Neuronal stem cell (in vitro differentiated cells): Measurements from ENCODE around the gene COG5.

Experiments used
- DNase-seq: peaks from one replicate; pipeline ENCODE4 v3.0.0-alpha.2; 2013; ENCODE audit warnings: low spot score
- H2AFZ ChIP-seq: one replicate; pipeline ENCODE4 v1.6.1; 2013; ENCODE audit warnings: mild to moderate bottlenecking, low read length, inconsistent platforms
- H2AK5ac ChIP-seq: 2 replicates; pipeline ENCODE4 v1.6.1; 2013; ENCODE audit warnings: low read depth, mild to moderate bottlenecking, inconsistent platforms, low read length, moderate library complexity, mixed read lengths
- H2BK120ac ChIP-seq: 2 replicates; pipeline ENCODE4 v1.6.1; 2013; ENCODE audit warnings: low read depth, mild to moderate bottlenecking, inconsistent platforms, low read length, moderate library complexity, mixed read lengths
- H2BK12ac ChIP-seq: one replicate; pipeline ENCODE4 v1.6.1; 2013; ENCODE audit warnings: low read length, inconsistent platforms
- H2BK15ac ChIP-seq: 2 replicates; pipeline ENCODE4 v1.6.1; 2013; ENCODE audit warnings: mild to moderate bottlenecking, low read length, inconsistent platforms, mixed read lengths
- H2BK5ac ChIP-seq: one replicate; pipeline ENCODE4 v1.6.1; 2013; ENCODE audit warnings: inconsistent platforms, mild to moderate bottlenecking, low read length, moderate library complexity
- H3K14ac ChIP-seq: one replicate; pipeline ENCODE4 v1.6.1; 2013; ENCODE audit warnings: low read length, inconsistent platforms
- H3K18ac ChIP-seq: 2 replicates; pipeline ENCODE4 v1.6.1; 2013; ENCODE audit warnings: low read length, inconsistent platforms
- H3K23ac ChIP-seq: 2 replicates; pipeline ENCODE4 v1.6.1; 2013; ENCODE audit warnings: low read depth, mild to moderate bottlenecking, mixed read lengths, low read length, inconsistent platforms; ENCODE audit not compliant: poor library complexity
- H3K27ac ChIP-seq: replicated peaks from 3 replicates; pipeline ENCODE4 v1.5.1; 2013; ENCODE audit warnings: low read length, inconsistent platforms
- H3K27me3 ChIP-seq, 3 experiments: 2 replicates each; pipeline ENCODE4 v1.6.1; 2013; ENCODE audit warnings: low read length in 3 of 3, mild to moderate bottlenecking in 2 of 3, inconsistent platforms in 1 of 3, low read depth in 1 of 3, mixed read lengths in 1 of 3, moderate library complexity in 1 of 3; ENCODE audit not compliant: control insufficient read depth in 3 of 3, insufficient read depth in 3 of 3
- H3K36me3 ChIP-seq, 2 donors: replicated peaks in 1 of 2; 2 replicates each; pipeline ENCODE4 v1.6.1; 2013; ENCODE audit warnings: low read length in 2 of 2; ENCODE audit not compliant: control insufficient read depth in 2 of 2, insufficient read depth in 2 of 2
- H3K4ac ChIP-seq: 2 replicates; pipeline ENCODE4 v1.6.1; 2013; ENCODE audit warnings: inconsistent platforms, mild to moderate bottlenecking, low read length, moderate library complexity
- H3K4me1 ChIP-seq, 2 donors: 1 replicate in 1 of 2; 2 replicates in 1 of 2; pipeline ENCODE4 v1.6.1; 2013; ENCODE audit warnings: low read length in 2 of 2, low read depth in 1 of 2; ENCODE audit not compliant: control insufficient read depth in 2 of 2, insufficient read depth in 1 of 2
- H3K4me2 ChIP-seq: one replicate; pipeline ENCODE4 v1.6.1; 2013; ENCODE audit warnings: mild to moderate bottlenecking, low read length, inconsistent platforms; ENCODE audit not compliant: insufficient read depth, poor library complexity, severe bottlenecking
- H3K4me3 ChIP-seq, 2 donors: 2 replicates each; pipeline ENCODE4 v1.5.1; 2013; ENCODE audit warnings: low read length in 2 of 2, mild to moderate bottlenecking in 2 of 2, inconsistent platforms in 1 of 2, moderate library complexity in 1 of 2
- H3K79me1 ChIP-seq: one replicate; pipeline ENCODE4 v1.6.1; 2013; ENCODE audit warnings: low read depth, mild to moderate bottlenecking, inconsistent platforms, low read length, moderate library complexity
- H3K9ac ChIP-seq: one replicate; pipeline ENCODE4 v1.6.1; 2013; ENCODE audit warnings: mild to moderate bottlenecking, low read depth, low read length, inconsistent platforms; ENCODE audit not compliant: poor library complexity
- H3K9me3 ChIP-seq, 2 donors: replicated peaks in 1 of 2; 2 replicates each; pipeline versions ENCODE3 to v1.6.1; 2013; ENCODE audit warnings: low read length in 2 of 2, mild to moderate bottlenecking in 2 of 2, inconsistent platforms in 1 of 2, low read depth in 1 of 2, mixed read lengths in 1 of 2, moderate library complexity in 1 of 2; ENCODE audit not compliant: control insufficient read depth in 2 of 2, insufficient read depth in 1 of 2
- H4K8ac ChIP-seq: one replicate; pipeline ENCODE4 v1.6.1; 2013; ENCODE audit warnings: low read depth, mild to moderate bottlenecking, inconsistent platforms, low read length, moderate library complexity
- H4K91ac ChIP-seq: one replicate; pipeline ENCODE4 v1.6.1; 2013; ENCODE audit warnings: low read length, low read depth, mild to moderate bottlenecking, inconsistent platforms; ENCODE audit not compliant: poor library complexity
- WGBS, 2 donors: extraction: QIAGEN DNeasy Blood & Tissue Kit; methylation state at CpG; one replicate each; pipeline ENCODE4 v1.1.7; 2013; ENCODE audit warnings: missing lambda C conversion rate in 2 of 2, mixed read lengths in 1 of 2; ENCODE audit not compliant: insufficient read length in 2 of 2, insufficient replicate concordance in 1 of 2; ENCODE audit errors: extremely low coverage in 2 of 2; 5-methylcytosine and 5-hydroxymethylcytosine counted together

COG5 gene

GRCh38 chr7:107442678-107443077 is 121.0 kb downstream of the COG5 start:
- H3K4ac ChIP-seq: no peak overlapping the region
- no peak overlapping the region for H3K9ac ChIP-seq
- no peak for DNase-seq
- no peaks in the 10 kb centered on the region for H3K79me1 ChIP-seq
- H3K4me1 ChIP-seq: no peaks in the 10 kb centered on the region
- H3K23ac ChIP-seq: no peak overlapping the region
- H3K36me3 ChIP-seq: no peaks in the 10 kb centered on the region
- no peak overlapping the region for H3K4me2 ChIP-seq
- no peak overlapping the region for H3K27ac ChIP-seq
- H4K91ac ChIP-seq: no peak overlapping the region
- no peak overlapping the region for H2BK12ac ChIP-seq
- H2BK5ac ChIP-seq: no peak overlapping the region
- no peak overlapping the region for H4K8ac ChIP-seq
- H2AK5ac ChIP-seq: no peak overlapping the region
- no peak overlapping the region for H3K4me3 ChIP-seq
- no peak overlapping the region for H3K14ac ChIP-seq
- no peak overlapping the region for H2BK15ac ChIP-seq
- H3K18ac ChIP-seq: no peak overlapping the region
- H2BK120ac ChIP-seq: no peak overlapping the region
- no peak overlapping the region for H2AFZ ChIP-seq
- WGBS, 2 donors: no CpG with 5 or more reads among the region's 1 CpG
- H3K9me3 ChIP-seq: no peaks in the 10 kb centered on the region
- H3K27me3 ChIP-seq: no peaks in the 10 kb centered on the region

DNA sequence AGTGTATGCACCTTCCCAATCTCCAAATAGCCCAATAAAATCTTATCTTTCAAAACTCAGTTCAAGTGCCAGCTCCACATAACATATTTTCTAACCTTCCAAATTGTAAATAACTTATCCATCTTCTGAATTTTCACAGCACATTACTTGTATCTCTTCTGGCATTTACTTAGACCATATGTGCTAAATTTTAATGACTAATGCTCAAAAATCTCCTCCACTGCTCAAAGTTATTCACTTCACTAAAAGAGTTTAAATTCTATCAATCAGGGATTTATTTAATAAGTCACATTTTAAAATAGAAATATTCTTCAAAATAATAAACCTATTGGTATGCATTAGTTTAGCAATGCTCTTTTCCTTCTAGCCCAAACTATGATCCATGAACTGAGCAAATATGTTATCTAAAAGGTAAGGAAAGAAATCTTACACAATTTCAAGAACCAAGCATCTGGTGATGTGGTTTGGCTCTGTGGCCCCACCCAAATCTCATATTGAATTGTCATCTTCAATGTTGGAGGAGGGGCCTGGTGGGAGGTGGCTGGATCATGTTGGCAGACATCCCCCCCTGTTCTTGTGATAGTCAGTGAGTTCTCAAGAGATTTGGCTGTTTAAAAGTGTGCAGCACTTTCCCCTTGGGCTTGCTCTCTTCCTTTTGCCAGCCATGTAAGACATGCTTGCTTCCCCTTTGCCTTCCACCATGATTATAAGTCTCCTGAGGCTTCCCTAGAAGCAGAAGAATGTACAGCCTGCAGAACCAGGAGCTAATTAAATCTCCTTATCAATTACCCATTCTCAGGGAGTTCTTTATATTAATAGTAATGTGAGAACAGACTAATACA is 121.9 kb downstream of the COG5 start:
- Histone ChIP-seq H3K36me3 (no peaks in the 10 kb centered on the region), H3K9ac (no peak overlapping the region), H3K4ac (no peak overlapping the region), H4K91ac (no peak overlapping the region), H3K14ac (no peak overlapping the region), H3K27ac (no peak overlapping the region), H4K8ac (no peak overlapping the region), H2BK15ac (no peak overlapping the region), H2AK5ac (no peak overlapping the region), H3K18ac (no peak overlapping the region), H3K4me2 (no peak overlapping the region), H3K4me1 (no peaks in the 10 kb centered on the region), H3K79me1 (no peaks in the 10 kb centered on the region), H3K4me3 (no peak overlapping the region), H2BK120ac (no peak overlapping the region), H3K27me3 (no peaks in the 10 kb centered on the region), H2AFZ (no peak overlapping the region), H3K9me3 (no peaks in the 10 kb centered on the region), H2BK5ac (no peak overlapping the region), H2BK12ac (no peak overlapping the region), H3K23ac (no peak overlapping the region)
- DNase-seq: no peak

GRCh38 chr7:107439025-107439424 is 124.7 kb downstream of the COG5 start:
- Histone ChIP-seq H3K23ac (no peak overlapping the region), H3K18ac (no peak overlapping the region), H2BK120ac (no peak overlapping the region), H2BK15ac (no peak overlapping the region), H3K4ac (no peak overlapping the region), H3K9ac (no peak overlapping the region), H3K79me1 (no peaks in the 10 kb centered on the region), H2AK5ac (no peak overlapping the region), H3K27me3 (no peaks in the 10 kb centered on the region), H3K9me3 (no peaks in the 10 kb centered on the region), H4K91ac (no peak overlapping the region), H3K27ac (no peak overlapping the region), H2BK5ac (no peak overlapping the region), H3K4me3 (no peak overlapping the region), H4K8ac (no peak overlapping the region), H3K36me3 (no peaks in the 10 kb centered on the region), H3K4me2 (no peak overlapping the region), H2AFZ (no peak overlapping the region), H2BK12ac (no peak overlapping the region), H3K14ac (no peak overlapping the region), H3K4me1 (no peaks in the 10 kb centered on the region)
- DNase-seq: no peak
- WGBS, 2 donors: 100% methylated on average over 1 of the region's 5 CpGs; no CpG with 5 or more reads in 1 of the 2 donors

- Histone ChIP-seq H4K8ac (no peak overlapping the region), H2BK120ac (no peak overlapping the region), H3K79me1 (no peaks in the 10 kb centered on the region), H3K27me3 (no peaks in the 10 kb centered on the region), H3K23ac (no peak overlapping the region), H3K4me2 (no peak overlapping the region), H2AK5ac (no peak overlapping the region), H3K27ac (no peak overlapping the region), H3K4ac (no peak overlapping the region), H3K4me1 (no peaks in the 10 kb centered on the region), H2BK15ac (no peak overlapping the region), H3K9ac (no peak overlapping the region), H3K36me3 (no peaks in the 10 kb centered on the region), H4K91ac (no peak overlapping the region), H3K9me3 (peaks cover 0 to 3% of the 10 kb centered on the region in 2 donors), H3K18ac (no peak overlapping the region), H2AFZ (no peak overlapping the region), H2BK12ac (no peak overlapping the region), H3K4me3 (no peak overlapping the region), H2BK5ac (no peak overlapping the region), H3K14ac (no peak overlapping the region)
- WGBS, 2 donors: no CpG with 5 or more reads among the region's 1 CpG
- DNase-seq: no peak
Observed at GRCh38 chr7:107435749-107436148, 128.0 kb downstream of the COG5 start.
